Small intestine (tissue), 7 donors: ENCODE results near the gene PFDN5. TPM values are rescaled to one million over a fixed set of nuclear protein-coding genes. Genes with fewer than 3 reads are reported as not detected.

Experiments
- DNase-seq, 2 donors: peaks; one replicate each; pipeline versions ENCODE4 v3.0.0 to v3.0.0-alpha.2; 2013
- FAIRE-seq: peaks from 2 replicates; lab custom pipeline; 2012; peaks lifted over from hg19 to GRCh38; lab: Jason Lieb, UNC
- H3K27ac ChIP-seq, 3 donors: one replicate each; pipeline ENCODE4 v1.5.1; 2013; ENCODE audit warnings: low read length in 2 of 3, mild to moderate bottlenecking in 2 of 3, control low read depth in 1 of 3, inconsistent platforms in 1 of 3, low read depth in 1 of 3, moderate library complexity in 1 of 3
- H3K27me3 ChIP-seq, 3 donors: one replicate each; pipeline ENCODE4 v1.6.1; 2013; ENCODE audit warnings: low read length in 3 of 3, inconsistent platforms in 1 of 3; ENCODE audit not compliant: control insufficient read depth in 3 of 3, insufficient read depth in 3 of 3
- H3K36me3 ChIP-seq, 3 donors: one replicate each; pipeline ENCODE4 v1.6.1; 2013; ENCODE audit warnings: low read length in 3 of 3, inconsistent platforms in 1 of 3, low read depth in 1 of 3, mild to moderate bottlenecking in 1 of 3, moderate library complexity in 1 of 3; ENCODE audit not compliant: control insufficient read depth in 3 of 3, insufficient read depth in 2 of 3
- H3K4me1 ChIP-seq, 3 donors: one replicate each; pipeline ENCODE4 v1.6.1; 2013; ENCODE audit warnings: low read length in 2 of 3, inconsistent platforms in 1 of 3, low read depth in 1 of 3, mild to moderate bottlenecking in 1 of 3, moderate library complexity in 1 of 3; ENCODE audit not compliant: control insufficient read depth in 3 of 3, insufficient read depth in 2 of 3
- H3K4me3 ChIP-seq, 3 donors: one replicate each; pipeline ENCODE4 v1.5.1; 2013; ENCODE audit warnings: low read length in 3 of 3, control low read depth in 1 of 3, inconsistent platforms in 1 of 3, low read depth in 1 of 3, mild to moderate bottlenecking in 1 of 3, moderate library complexity in 1 of 3
- H3K9me3 ChIP-seq, 2 donors: one replicate each; pipeline ENCODE4 v1.6.1; 2013; ENCODE audit warnings: low read depth in 1 of 2, low read length in 1 of 2; ENCODE audit not compliant: control insufficient read depth in 2 of 2, insufficient read depth in 1 of 2
- WGBS, 3 donors: extraction: QIAGEN DNeasy Blood & Tissue Kit; methylation state at CpG; one replicate each; pipeline ENCODE4 v1.1.7; 2013; 5-methylcytosine and 5-hydroxymethylcytosine counted together
- polyA plus RNA-seq, 4 donors: library from polyadenylated mRNA; stranded (reverse) in 3 of 4; unstranded in 1 of 4; fragments of 200-250 nt in 3 of 4; fragments of 120-200 nt in 1 of 4; gene quantifications; one replicate each; pipeline versions ENCODE4 v1.2.1 to v1.2.3, GENCODE V29; 2013
- donor health status: healthy with polysubstance abuse.
- donor health status: control.
- donor health status: control.
- donor health status: Bipolar disorder and iron deficiency.
- donor health status: healthy.

The PFDN5 gene
- polyA plus RNA-seq, 4 donors: 620 to 1,223 (median 795) TPM

DNA sequence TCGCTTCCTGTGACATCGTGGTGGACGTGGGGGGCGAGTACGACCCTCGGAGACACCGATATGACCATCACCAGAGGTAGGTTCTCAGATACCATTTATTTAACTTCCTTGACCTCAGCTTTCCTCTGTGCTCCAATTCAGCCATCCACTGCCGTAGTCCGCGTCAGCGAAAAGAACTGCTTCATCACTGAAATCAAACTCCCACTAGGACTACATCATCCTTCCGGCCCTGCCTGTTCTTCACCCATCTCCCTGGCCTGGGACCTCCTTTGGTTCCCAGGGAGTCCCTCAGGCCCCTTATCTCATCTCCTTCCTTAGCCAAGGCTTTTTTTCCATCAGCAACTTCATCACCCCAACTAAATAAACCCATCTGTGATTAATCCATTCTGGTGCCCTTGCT, 4.8 kb downstream of the PFDN5 start:
- Histone ChIP-seq H3K9me3 (no peaks in the 10 kb centered on the region), H3K4me1 (peaks cover 2 to 17% (median 10%) of the 10 kb centered on the region in 3 donors), H3K36me3 (peaks cover 0 to 49% (median 2%) of the 10 kb centered on the region in 3 donors), H3K27ac (peak overlapping the region; percentile 34 to 57 (median 47)), H3K4me3 (peak overlapping the region; percentile 55 to 77 (median 74)), H3K27me3 (no peaks in the 10 kb centered on the region)
- FAIRE-seq: no peak
- WGBS, 3 donors: 2% methylated on average over 12 of the region's 12 CpGs
- DNase-seq: no peak

DNA sequence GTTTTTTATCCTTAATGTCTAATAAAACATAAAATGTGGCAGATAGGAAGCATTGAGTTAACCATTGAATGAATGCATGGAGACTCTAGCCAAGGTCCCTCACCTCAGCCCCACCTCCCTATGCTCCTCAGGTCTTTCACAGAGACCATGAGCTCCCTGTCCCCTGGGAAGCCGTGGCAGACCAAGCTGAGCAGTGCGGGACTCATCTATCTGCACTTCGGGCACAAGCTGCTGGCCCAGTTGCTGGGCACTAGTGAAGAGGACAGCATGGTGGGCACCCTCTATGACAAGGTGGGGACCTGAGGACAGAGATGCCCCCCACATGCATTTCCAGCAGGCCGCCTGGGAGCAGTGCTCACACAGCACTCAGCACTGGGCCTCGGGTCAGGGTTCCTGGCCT, 7.6 kb downstream of the PFDN5 start:
- H3K4me3 ChIP-seq: no peak overlapping the region
- H3K4me1 ChIP-seq: peaks cover 2 to 12% (median 10%) of the 10 kb centered on the region in 3 donors
- no peak for DNase-seq
- H3K9me3 ChIP-seq: no peaks in the 10 kb centered on the region
- FAIRE-seq: no peak
- no peak overlapping the region for H3K27ac ChIP-seq
- 93 to 97% (median 93%) methylated on average over 5 of the region's 5 CpGs for WGBS, 3 donors
- peaks cover 14 to 66% (median 21%) of the 10 kb centered on the region in 3 donors for H3K36me3 ChIP-seq
- no peaks in the 10 kb centered on the region for H3K27me3 ChIP-seq

DNA sequence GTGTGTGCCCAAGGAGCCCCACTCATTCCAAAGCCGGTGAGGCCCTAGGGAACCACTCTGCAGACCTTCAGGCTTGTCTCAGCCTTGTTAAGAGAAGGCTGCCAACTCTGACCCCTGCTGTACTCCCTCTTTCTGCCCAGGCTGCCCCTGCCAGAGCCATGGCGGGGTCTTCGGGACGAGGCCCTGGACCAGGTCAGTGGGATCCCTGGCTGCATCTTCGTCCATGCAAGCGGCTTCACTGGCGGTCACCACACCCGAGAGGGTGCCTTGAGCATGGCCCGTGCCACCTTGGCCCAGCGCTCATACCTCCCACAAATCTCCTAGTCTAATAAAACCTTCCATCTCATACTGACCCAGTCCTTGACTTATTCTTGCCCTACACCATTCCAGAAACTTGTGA, 11.5 kb downstream of the PFDN5 start:
- DNase-seq: no peak

DNA sequence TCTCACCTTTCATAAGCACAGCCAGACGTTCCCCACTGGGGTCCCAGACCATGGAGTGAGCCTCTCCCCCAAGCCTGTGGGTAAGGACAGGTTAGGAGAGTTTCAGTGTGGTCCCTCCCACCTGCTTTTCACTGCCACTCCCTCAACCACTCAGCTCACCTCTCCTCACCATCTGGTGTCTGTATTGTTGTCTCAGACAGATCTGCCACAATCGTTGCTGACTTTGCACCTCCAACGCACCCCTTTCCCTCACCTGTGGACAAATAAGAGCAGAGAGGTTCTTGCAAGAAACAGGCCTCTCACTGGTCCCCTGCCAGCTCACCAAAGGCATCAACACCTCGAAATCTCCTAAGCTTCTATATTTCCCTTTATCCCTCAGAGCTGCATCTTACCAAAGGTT, 12.9 kb downstream of the PFDN5 start:
- Histone ChIP-seq H3K4me1 (no peaks in the 10 kb centered on the region), H3K4me3 (no peak overlapping the region), H3K27ac (no peak overlapping the region), H3K36me3 (peaks cover 15 to 74% (median 24%) of the 10 kb centered on the region in 3 donors), H3K9me3 (no peaks in the 10 kb centered on the region), H3K27me3 (no peaks in the 10 kb centered on the region)
- WGBS, 3 donors: 67 to 77% (median 69%) methylated on average over 4 of the region's 4 CpGs
- FAIRE-seq (no peak), DNase-seq (no peak)

More for the DNA sequence above, 11.5 kb downstream of the PFDN5 start:
- no peaks in the 10 kb centered on the region for H3K4me1 ChIP-seq
- H3K27ac ChIP-seq: no peak overlapping the region
- H3K36me3 ChIP-seq: peaks cover 15 to 82% (median 24%) of the 10 kb centered on the region in 3 donors
- WGBS, 3 donors: 95 to 99% (median 95%) methylated on average over 7 to 10 of the region's 10 CpGs
- H3K27me3 ChIP-seq: no peaks in the 10 kb centered on the region
- no peak for FAIRE-seq
- H3K9me3 ChIP-seq: no peaks in the 10 kb centered on the region
- H3K4me3 ChIP-seq: no peak overlapping the region

DNA sequence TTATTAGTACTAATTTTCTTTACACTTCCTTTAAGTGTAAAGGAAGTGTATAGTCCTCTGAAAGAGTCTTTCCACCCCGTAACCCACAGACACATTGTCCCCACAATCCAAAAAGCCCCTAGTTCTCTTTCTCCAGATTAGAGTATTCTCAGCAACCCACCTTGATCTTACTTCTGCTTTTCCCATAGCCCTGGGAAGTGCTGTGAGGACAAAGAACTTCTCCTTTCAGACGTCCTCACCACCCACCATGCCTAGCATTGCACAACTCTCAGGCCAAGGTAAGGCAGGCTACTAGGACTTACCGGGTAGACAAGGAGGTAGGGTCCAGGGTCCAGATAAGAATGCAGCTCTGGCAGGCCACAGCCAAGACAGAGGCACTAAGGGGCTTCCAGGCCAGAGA, 18.7 kb downstream of the PFDN5 start:
- Histone ChIP-seq H3K4me1 (no peaks in the 10 kb centered on the region), H3K27me3 (no peaks in the 10 kb centered on the region), H3K36me3 (peaks cover 7 to 62% (median 7%) of the 10 kb centered on the region in 3 donors), H3K27ac (no peak overlapping the region), H3K9me3 (no peaks in the 10 kb centered on the region), H3K4me3 (no peak overlapping the region)
- 54 to 60% (median 58%) methylated on average over 3 of the region's 3 CpGs for WGBS, 3 donors
- DNase-seq: no peak
- no peak for FAIRE-seq

DNA sequence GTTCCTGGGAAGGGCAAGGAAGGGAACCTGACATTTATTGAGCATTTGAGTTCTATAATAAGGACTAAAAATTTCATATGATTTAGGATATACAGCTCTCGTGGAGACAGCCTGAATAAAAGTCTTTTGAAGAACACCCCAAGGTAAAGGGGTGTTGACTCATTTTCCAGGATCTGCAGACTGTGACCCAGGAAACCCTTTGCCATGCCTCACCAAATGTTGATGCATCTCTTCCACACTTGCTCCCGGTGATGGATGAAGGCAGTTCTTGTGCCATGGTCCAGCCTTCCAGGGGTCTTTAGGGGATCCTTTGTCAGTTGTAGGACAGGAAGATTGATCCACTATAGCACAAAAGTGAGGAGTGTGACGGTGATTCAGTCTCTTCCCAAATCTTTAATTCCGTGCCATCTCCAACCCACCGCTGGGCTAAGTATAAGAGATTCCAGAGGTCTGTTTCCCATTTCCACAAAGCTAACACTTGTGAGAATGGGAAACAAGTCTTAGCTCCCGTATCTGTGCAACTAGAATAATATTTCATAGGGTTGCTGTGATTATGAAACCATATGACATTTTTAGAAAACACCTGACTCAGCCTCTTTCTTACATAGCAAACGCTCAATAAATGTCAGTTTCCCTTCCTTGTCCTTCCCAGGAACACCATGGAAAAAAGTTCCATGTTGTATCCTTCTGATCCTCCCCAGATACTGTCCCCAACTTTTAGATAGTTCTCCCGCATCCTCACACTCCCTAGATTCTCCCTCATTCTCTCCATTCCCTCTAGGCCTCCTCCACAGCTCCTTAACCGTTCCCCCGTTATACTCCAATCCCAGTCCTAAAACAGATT, 25.2 kb downstream of the PFDN5 start:
- peaks cover 0 to 15% (median 0%) of the 10 kb centered on the region in 3 donors for H3K27me3 ChIP-seq
- FAIRE-seq (no peak), DNase-seq (no peak)
- peak overlapping the region; percentile 73 to 90 (median 84) for H3K27ac ChIP-seq
- peak overlapping the region; percentile 37 to 66 (median 61) for H3K4me3 ChIP-seq
- no peaks in the 10 kb centered on the region for H3K9me3 ChIP-seq
- WGBS, 3 donors: 39 to 42% (median 42%) methylated on average over 10 of the region's 10 CpGs
- H3K36me3 ChIP-seq: peaks cover 5 to 24% (median 7%) of the 10 kb centered on the region in 3 donors
- H3K4me1 ChIP-seq: peaks cover 3 to 21% (median 8%) of the 10 kb centered on the region in 3 donors

DNA sequence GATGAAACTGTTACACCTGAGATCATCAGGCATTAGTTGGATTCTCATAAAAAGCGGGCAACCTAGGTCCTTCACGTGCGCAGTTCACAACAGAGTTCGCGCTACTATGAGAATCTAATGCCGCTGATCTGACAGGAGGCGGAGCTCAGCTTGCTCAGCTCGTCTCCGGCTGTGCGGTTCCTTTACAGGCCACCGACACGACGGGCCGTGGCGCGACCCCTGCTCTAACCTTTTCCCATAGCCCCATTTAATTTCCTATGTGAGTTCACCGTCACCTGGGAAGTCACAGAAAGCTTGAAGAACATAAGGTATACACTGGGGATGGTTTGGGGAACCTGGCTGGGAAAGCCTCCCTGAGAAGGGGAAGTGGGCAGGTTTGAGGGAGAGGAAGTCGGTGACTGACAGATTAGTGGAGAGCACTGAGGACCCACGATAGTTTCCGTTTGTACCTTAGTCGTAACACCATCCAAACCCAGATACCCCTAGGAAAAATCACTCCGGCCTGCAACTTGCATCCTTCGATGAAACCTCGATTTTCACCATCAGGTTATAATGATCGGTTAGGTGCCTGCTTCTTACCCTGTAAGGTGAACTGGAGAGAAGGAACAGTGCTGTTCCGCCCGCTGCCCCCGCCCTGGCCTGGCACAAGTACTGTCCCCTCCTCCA, 28.9 kb downstream of the PFDN5 start:
- peak overlapping the region; percentile 57 to 73 (median 57) for H3K4me3 ChIP-seq
- H3K4me1 ChIP-seq: peaks cover 3 to 27% (median 8%) of the 10 kb centered on the region in 3 donors
- H3K27ac ChIP-seq: peak overlapping the region; percentile 79 to 97 (median 82)
- peaks cover 0 to 44% (median 0%) of the 10 kb centered on the region in 3 donors for H3K27me3 ChIP-seq
- FAIRE-seq: no peak
- 30 to 46% (median 46%) methylated on average over 28 of the region's 28 CpGs for WGBS, 3 donors
- peak in 1 of 2 donors; percentile 49 for DNase-seq
- peaks cover 0 to 3% (median 2%) of the 10 kb centered on the region in 3 donors for H3K36me3 ChIP-seq
- no peaks in the 10 kb centered on the region for H3K9me3 ChIP-seq

DNA sequence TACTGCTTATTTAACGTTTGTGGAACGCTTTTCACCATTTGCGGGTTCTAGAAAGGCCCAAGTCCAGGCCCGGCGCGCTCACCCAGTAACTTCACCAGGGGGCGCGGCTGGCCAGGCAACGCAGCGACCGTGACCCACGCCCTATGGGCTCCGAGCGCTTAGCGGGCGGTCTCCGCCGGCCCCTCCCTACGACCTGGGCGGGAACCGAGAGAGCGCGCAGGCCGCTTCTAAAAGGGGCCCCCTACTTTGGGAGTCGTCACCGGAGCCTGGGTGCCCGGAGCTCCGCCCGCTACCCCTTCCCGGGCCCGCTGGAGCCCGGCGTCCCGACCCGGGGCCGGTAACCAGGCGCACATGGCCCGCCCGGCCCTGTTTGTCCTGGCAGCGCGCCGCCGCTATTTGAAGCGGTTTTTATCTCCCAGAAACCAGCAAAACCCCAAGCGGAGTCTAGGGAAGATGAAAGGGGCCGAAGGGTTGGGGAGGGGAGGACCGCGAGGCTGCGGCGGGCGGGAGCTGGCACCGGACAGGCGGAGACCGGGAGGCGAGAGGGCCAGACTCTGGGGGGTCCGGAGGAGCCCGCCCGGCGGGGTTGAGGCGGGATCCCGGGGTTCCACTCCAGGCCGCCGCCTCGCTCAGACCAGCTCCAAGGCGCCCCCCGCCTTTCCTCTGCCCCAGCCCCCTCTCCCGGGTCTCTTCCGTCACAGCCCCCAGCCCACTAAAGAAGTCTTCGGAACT, 29.6 kb downstream of the PFDN5 start:
- peak overlapping the region; percentile 79 to 97 (median 82) for H3K27ac ChIP-seq
- 0% methylated on average over 45 to 69 of the region's 69 CpGs for WGBS, 3 donors
- FAIRE-seq: no peak
- peaks cover 0 to 44% (median 0%) of the 10 kb centered on the region in 3 donors for H3K27me3 ChIP-seq
- DNase-seq: peak; percentile 87 to 93
- peaks cover 3 to 27% (median 7%) of the 10 kb centered on the region in 3 donors for H3K4me1 ChIP-seq
- no peaks in the 10 kb centered on the region for H3K36me3 ChIP-seq
- H3K4me3 ChIP-seq: peak overlapping the region; percentile 57 to 73 (median 57)
- H3K9me3 ChIP-seq: no peaks in the 10 kb centered on the region
